Stromal cell of bone marrow (primary cell): ENCODE measurements around the gene HMGN1.

Source experiments
- DNase-seq: peaks from one replicate; pipeline ENCODE4 v3.0.0-alpha.2; 2012; ENCODE audit warnings: low read depth

Gene HMGN1

GRCh38 chr21:39296891-39297290 is 52.0 kb downstream of the HMGN1 start:
- no peak for DNase-seq
